Gastrocnemius medialis (tissue), 4 donors: ENCODE results near the gene RNF4. TPM values are rescaled to one million over a fixed set of nuclear protein-coding genes. Genes with fewer than 3 reads are reported as not detected.

Experiments
- ATAC-seq, 2 donors: fragments of 150-250 bp; one replicate each; pipeline ENCODE4 v1.9.1; 2016
- DNase-seq, 2 donors: peaks; one replicate each; pipeline ENCODE4 v3.0.0-alpha.2; 2019
- H3K27ac ChIP-seq, 4 donors: fragments of 200-600 bp; sonication (generic); 1 replicate in 1 of 4; 2 replicates in 3 of 4; pipeline ENCODE4 v1.5.1; 2016 to 2018; ENCODE audit warnings: mild to moderate bottlenecking in 2 of 4, moderate library complexity in 1 of 4
- H3K27me3 ChIP-seq, 3 donors: fragments of 200-600 bp; sonication (generic) in 2 of 3; 1 replicate in 1 of 3; 2 replicates in 2 of 3; pipeline versions ENCODE4 v1.5.1 to v1.6.0; 2016 to 2019; ENCODE audit warnings: mild to moderate bottlenecking in 1 of 3, moderate library complexity in 1 of 3
- H3K36me3 ChIP-seq, 2 donors: fragments of 200-600 bp; sonication (generic) in 1 of 2; one replicate each; pipeline ENCODE4 v1.5.1; 2017 to 2018
- H3K4me1 ChIP-seq, 2 donors: fragments of 200-600 bp; sonication (generic) in 1 of 2; one replicate each; pipeline ENCODE4 v1.5.1; 2016 to 2017; ENCODE audit warnings: mild to moderate bottlenecking in 2 of 2
- H3K4me3 ChIP-seq, 4 donors: fragments of 200-600 bp; sonication (generic) in 3 of 4; 1 replicate in 1 of 4; 2 replicates in 3 of 4; pipeline ENCODE4 v1.5.1; 2016 to 2019; ENCODE audit warnings: mild to moderate bottlenecking in 2 of 4
- H3K9me3 ChIP-seq, 3 donors: fragments of 200-600 bp; sonication (generic) in 2 of 3; 1 replicate in 1 of 3; 2 replicates in 2 of 3; pipeline ENCODE4 v1.5.1; 2016 to 2019
- POLR2A ChIP-seq, 2 donors: fragments of 450-650 bp; IDR thresholded peaks; one replicate each; pipeline ENCODE4 v1.6.1; 2017; ENCODE audit warnings: antibody characterized with exemption in 2 of 2, mild to moderate bottlenecking in 2 of 2, moderate library complexity in 2 of 2
- in situ Hi-C, 4 donors: fragments of 200-750 bp; cut with MboI; loops; one replicate each; pipeline versions ENCODE4 v1.15.0 to v1.8.0; 2017; ENCODE audit warnings: low sequenced_read_pairs in 4 of 4
- intact Hi-C: fragments of 100-400 bp; cut with DNase I; formaldehyde crosslinking; loops from one replicate; pipeline ENCODE4 v1.15.1; 2023; ENCODE audit warnings: low total_unique reads
- total RNA-seq, 4 donors: library from RNA; depleted of rRNA; stranded (reverse); fragments of >200 nt; gene quantifications; one replicate each; pipeline versions ENCODE4 v1.1.0 to v1.2.3, GENCODE V29; 2016
- TF ChIP-seq, protein P1 (sequence below), 5 experiments: fragments of 450-650 bp in 3 of 5; fragments of 200-600 bp in 2 of 5; sonication (generic) in 2 of 5; IDR thresholded peaks in 4 of 5; conservative IDR thresholded peaks in 1 of 5; 1 replicate in 4 of 5; 2 replicates in 1 of 5; pipeline ENCODE4 v1.5.1; 2016 to 2019; ENCODE audit warnings: antibody characterized with exemption in 5 of 5, mild to moderate bottlenecking in 3 of 5, moderate library complexity in 3 of 5

Gene RNF4
- total RNA-seq, 4 donors from 2014 or later: 21.7 to 48.7 (median 34.7) TPM

DNA sequence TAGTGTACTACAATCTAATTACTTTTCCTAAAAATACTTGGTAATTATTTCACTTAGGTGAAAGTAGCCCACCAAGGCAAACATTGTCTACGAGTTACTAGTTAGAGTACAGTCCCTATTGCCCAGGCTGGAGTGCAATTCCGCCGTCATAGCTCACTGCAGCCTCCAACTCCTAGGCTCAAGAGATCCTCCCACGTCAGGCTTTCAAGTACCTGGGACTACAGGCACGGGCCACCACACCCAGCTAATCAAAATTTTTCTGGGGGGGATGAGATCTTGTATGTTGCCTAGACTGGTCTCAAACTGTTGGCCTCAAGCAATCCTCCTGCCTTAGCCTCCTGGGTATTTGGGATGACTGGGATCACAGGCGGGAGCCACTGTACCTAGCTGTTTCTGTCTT lies 89.4 kb downstream of the RNF4 start:
- Histone ChIP-seq H3K27ac (no peak overlapping the region), H3K27me3 (no peaks in the 10 kb centered on the region), H3K4me1 (peaks cover 13 to 31% of the 10 kb centered on the region in 2 donors), H3K9me3 (no peaks in the 10 kb centered on the region), H3K36me3 (no peaks in the 10 kb centered on the region), H3K4me3 (no peak overlapping the region)
- ATAC-seq (no peak), DNase-seq (no peak)
- TF ChIP-seq, protein P1, sequence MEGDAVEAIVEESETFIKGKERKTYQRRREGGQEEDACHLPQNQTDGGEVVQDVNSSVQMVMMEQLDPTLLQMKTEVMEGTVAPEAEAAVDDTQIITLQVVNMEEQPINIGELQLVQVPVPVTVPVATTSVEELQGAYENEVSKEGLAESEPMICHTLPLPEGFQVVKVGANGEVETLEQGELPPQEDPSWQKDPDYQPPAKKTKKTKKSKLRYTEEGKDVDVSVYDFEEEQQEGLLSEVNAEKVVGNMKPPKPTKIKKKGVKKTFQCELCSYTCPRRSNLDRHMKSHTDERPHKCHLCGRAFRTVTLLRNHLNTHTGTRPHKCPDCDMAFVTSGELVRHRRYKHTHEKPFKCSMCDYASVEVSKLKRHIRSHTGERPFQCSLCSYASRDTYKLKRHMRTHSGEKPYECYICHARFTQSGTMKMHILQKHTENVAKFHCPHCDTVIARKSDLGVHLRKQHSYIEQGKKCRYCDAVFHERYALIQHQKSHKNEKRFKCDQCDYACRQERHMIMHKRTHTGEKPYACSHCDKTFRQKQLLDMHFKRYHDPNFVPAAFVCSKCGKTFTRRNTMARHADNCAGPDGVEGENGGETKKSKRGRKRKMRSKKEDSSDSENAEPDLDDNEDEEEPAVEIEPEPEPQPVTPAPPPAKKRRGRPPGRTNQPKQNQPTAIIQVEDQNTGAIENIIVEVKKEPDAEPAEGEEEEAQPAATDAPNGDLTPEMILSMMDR (IDR thresholded peaks at IDR 0.05 in 4 of 5, conservative IDR thresholded peaks at IDR 0.05 in 1 of 5): no peak
- TF ChIP-seq POLR2A (IDR thresholded peaks at IDR 0.05): no peak
- in situ Hi-C loops (no loop called here), intact Hi-C loops (no loop called here)

DNA sequence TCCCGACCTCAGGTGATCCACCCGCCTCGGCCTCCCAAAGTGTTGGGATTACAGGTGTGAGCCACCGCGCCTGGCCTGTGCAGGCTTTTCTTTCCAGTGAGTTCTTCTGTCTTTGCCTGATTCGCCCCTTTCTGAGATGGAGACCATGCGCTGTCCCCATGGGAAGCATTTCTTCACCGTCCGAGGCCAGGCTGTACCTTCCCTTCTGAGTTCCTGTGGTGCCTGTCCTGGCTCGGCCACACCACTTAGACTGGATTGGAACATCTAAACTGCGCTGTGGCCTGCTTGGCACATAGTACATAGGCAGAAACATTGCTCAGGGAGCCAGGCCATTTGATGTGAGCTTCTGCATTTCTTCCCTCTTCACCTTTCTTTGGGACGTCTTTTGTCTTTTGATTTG lies 91.3 kb downstream of the RNF4 start:
- Histone ChIP-seq H3K9me3 (no peaks in the 10 kb centered on the region), H3K36me3 (no peaks in the 10 kb centered on the region), H3K27me3 (no peaks in the 10 kb centered on the region), H3K4me3 (no peak overlapping the region), H3K27ac (no peak overlapping the region), H3K4me1 (peaks cover 7 to 26% of the 10 kb centered on the region in 2 donors)
- intact Hi-C loops (no loop called here), in situ Hi-C loops (no loop called here)
- TF ChIP-seq, protein P1 (IDR thresholded peaks at IDR 0.05 in 4 of 5, conservative IDR thresholded peaks at IDR 0.05 in 1 of 5): no peak
- TF ChIP-seq POLR2A (IDR thresholded peaks at IDR 0.05): no peak
- no peak for DNase-seq
- no peak for ATAC-seq

Other genes starting within 250 kb of the RNF4 start
- 10 to 100 TPM in 2 of 4 donors, 1 to 10 TPM in 2; 4.8 to 12.1 (median 9.5) TPM for gene HAUS3, start 227.0 kb upstream of the RNF4 start, total RNA-seq
- 1 to 10 TPM in 1 of 4 donors, under 1 TPM in 2, not detected in 1; 0.71 to 2.0 (median 0.86) TPM for gene POLN, start 227.0 kb upstream of the RNF4 start, total RNA-seq
- gene MXD4, start 207.0 kb upstream of the RNF4 start, total RNA-seq: 10 to 100 TPM; 20.4 to 29.4 (median 27.7) TPM
- 1 to 10 TPM; 1.8 to 6.0 (median 3.4) TPM for gene ZFYVE28, start 50.5 kb upstream of the RNF4 start, total RNA-seq
- gene CFAP99, start 50.2 kb upstream of the RNF4 start, total RNA-seq: not detected
- gene FAM193A, start 67.5 kb downstream of the RNF4 start, total RNA-seq: 10 to 100 TPM; 16.7 to 18.9 (median 18.0) TPM